ENCODE results near the gene XPO1.

GRCh38 chr2:61469424-61470121 is 68.6 kb downstream of the XPO1 start:
- TF ChIP-seq CTCF (IDR thresholded peaks at IDR 0.05) = no peak
- TF ChIP-seq POLR2A (IDR thresholded peaks at IDR 0.05) = no peak
